Ascending aorta (tissue), 2 donors: Measurements from ENCODE around the gene TAS1R3. TPM values are rescaled to one million over a fixed set of nuclear protein-coding genes. Genes with fewer than 3 reads are reported as not detected.

Source experiments
- DNase-seq, 2 donors: peaks; one replicate each; pipeline ENCODE4 v3.0.0-alpha.2; 2019; ENCODE audit warnings: low spot score in 2 of 2
- H3K27ac ChIP-seq, 2 donors: fragments of 200-600 bp; sonication (generic); one replicate each; pipeline ENCODE4 v1.5.1; 2016 to 2017; ENCODE audit warnings: mild to moderate bottlenecking in 1 of 2
- H3K27me3 ChIP-seq: fragments of 200-600 bp; sonication (generic); one replicate; pipeline ENCODE4 v1.5.1; 2017
- H3K36me3 ChIP-seq, 2 donors: fragments of 200-600 bp; sonication (generic); one replicate each; pipeline ENCODE4 v1.5.1; 2016
- H3K4me1 ChIP-seq, 2 donors: fragments of 200-600 bp; sonication (generic); one replicate each; pipeline ENCODE4 v1.5.1; 2016 to 2017; ENCODE audit warnings: mild to moderate bottlenecking in 1 of 2
- H3K4me3 ChIP-seq, 2 donors: fragments of 200-600 bp; sonication (generic); one replicate each; pipeline ENCODE4 v1.5.1; 2016 to 2017; ENCODE audit warnings: mild to moderate bottlenecking in 1 of 2
- H3K9me3 ChIP-seq, 2 donors: fragments of 200-600 bp; sonication (generic); one replicate each; pipeline ENCODE4 v1.5.1; 2016
- CTCF ChIP-seq, 3 experiments: fragments of 200-600 bp in 2 of 3; fragments of 450-650 bp in 1 of 3; sonication (generic) in 2 of 3; IDR thresholded peaks; one replicate each; pipeline ENCODE4 v1.5.1; 2016 to 2019; ENCODE audit warnings: antibody characterized with exemption in 3 of 3, mild to moderate bottlenecking in 1 of 3, moderate library complexity in 1 of 3
- intact Hi-C: fragments of 100-400 bp; cut with DNase I; formaldehyde crosslinking; loops from one replicate; pipeline ENCODE4 v1.15.1; 2023
- total RNA-seq: library from RNA; depleted of rRNA; stranded (reverse); fragments of >200 nt; gene quantifications from one replicate; pipeline ENCODE4 v1.1.0, GENCODE V29; 2016

Gene TAS1R3
- total RNA-seq, 1 donor from 2014 or later = 2.7 TPM

GRCh38 chr1:1327291-1327690 lies 3.8 kb upstream of the TAS1R3 start:
- Histone ChIP-seq H3K27ac (no peak overlapping the region), H3K36me3 (peaks cover 13 to 21% of the 10 kb centered on the region in 2 donors), H3K9me3 (no peaks in the 10 kb centered on the region), H3K4me3 (no peak overlapping the region), H3K27me3 (no peaks in the 10 kb centered on the region), H3K4me1 (peaks cover 8 to 22% of the 10 kb centered on the region in 2 donors)
- DNase-seq = no peak
- no peak for TF ChIP-seq CTCF (IDR thresholded peaks at IDR 0.05)
- intact Hi-C loops = no loop called here

GRCh38 chr1:1328254-1328653 lies 2.8 kb upstream of the TAS1R3 start:
- no peak for TF ChIP-seq CTCF (IDR thresholded peaks at IDR 0.05)

GRCh38 chr1:1329304-1330210 lies 1.5 kb upstream of the TAS1R3 start:
- no peak for TF ChIP-seq CTCF (IDR thresholded peaks at IDR 0.05)

More at GRCh38 chr1:1328254-1328653, 2.8 kb upstream of the TAS1R3 start:
- H3K27me3 ChIP-seq = no peaks in the 10 kb centered on the region
- H3K36me3 ChIP-seq = peaks cover 13 to 21% of the 10 kb centered on the region in 2 donors
- H3K4me3 ChIP-seq = no peak overlapping the region
- peaks cover 8 to 16% of the 10 kb centered on the region in 2 donors for H3K4me1 ChIP-seq
- no peaks in the 10 kb centered on the region for H3K9me3 ChIP-seq
- intact Hi-C loops = no loop called here
- H3K27ac ChIP-seq = no peak overlapping the region
- no peak for DNase-seq

GRCh38 chr1:1330366-1331067 lies 563 bp upstream of the TAS1R3 start:
- Histone ChIP-seq H3K27me3 (no peaks in the 10 kb centered on the region), H3K9me3 (no peaks in the 10 kb centered on the region), H3K4me3 (no peak overlapping the region), H3K27ac (no peak overlapping the region), H3K36me3 (peaks cover 13 to 22% of the 10 kb centered on the region in 2 donors), H3K4me1 (peaks cover 3 to 5% of the 10 kb centered on the region in 2 donors)
- no peak for TF ChIP-seq CTCF (IDR thresholded peaks at IDR 0.05)
- no peak for DNase-seq
- intact Hi-C loops = no loop called here

More at GRCh38 chr1:1329304-1330210, 1.5 kb upstream of the TAS1R3 start:
- H3K4me1 ChIP-seq = peaks cover 8 to 11% of the 10 kb centered on the region in 2 donors
- H3K9me3 ChIP-seq = no peaks in the 10 kb centered on the region
- intact Hi-C loops = no loop called here
- DNase-seq = no peak
- H3K36me3 ChIP-seq = peaks cover 13 to 21% of the 10 kb centered on the region in 2 donors
- no peaks in the 10 kb centered on the region for H3K27me3 ChIP-seq
- H3K27ac ChIP-seq = no peak overlapping the region
- no peak overlapping the region for H3K4me3 ChIP-seq

GRCh38 chr1:1332031-1332755 lies 1.1 kb downstream of the TAS1R3 start:
- no peaks in the 10 kb centered on the region for H3K27me3 ChIP-seq
- TF ChIP-seq CTCF (IDR thresholded peaks at IDR 0.05) = no peak
- H3K27ac ChIP-seq = no peak overlapping the region
- DNase-seq = no peak
- intact Hi-C loops = no loop called here
- no peak overlapping the region for H3K4me3 ChIP-seq
- no peaks in the 10 kb centered on the region for H3K4me1 ChIP-seq
- H3K9me3 ChIP-seq = no peaks in the 10 kb centered on the region
- H3K36me3 ChIP-seq = peaks cover 18 to 31% of the 10 kb centered on the region in 2 donors
